ENCODE results near the gene CCDC85C. TPM values are rescaled to one million over a fixed set of nuclear protein-coding genes. Genes with fewer than 3 reads are reported as not detected.

The CCDC85C gene
- total RNA-seq, 1 donor: 2.9 TPM

DNA sequence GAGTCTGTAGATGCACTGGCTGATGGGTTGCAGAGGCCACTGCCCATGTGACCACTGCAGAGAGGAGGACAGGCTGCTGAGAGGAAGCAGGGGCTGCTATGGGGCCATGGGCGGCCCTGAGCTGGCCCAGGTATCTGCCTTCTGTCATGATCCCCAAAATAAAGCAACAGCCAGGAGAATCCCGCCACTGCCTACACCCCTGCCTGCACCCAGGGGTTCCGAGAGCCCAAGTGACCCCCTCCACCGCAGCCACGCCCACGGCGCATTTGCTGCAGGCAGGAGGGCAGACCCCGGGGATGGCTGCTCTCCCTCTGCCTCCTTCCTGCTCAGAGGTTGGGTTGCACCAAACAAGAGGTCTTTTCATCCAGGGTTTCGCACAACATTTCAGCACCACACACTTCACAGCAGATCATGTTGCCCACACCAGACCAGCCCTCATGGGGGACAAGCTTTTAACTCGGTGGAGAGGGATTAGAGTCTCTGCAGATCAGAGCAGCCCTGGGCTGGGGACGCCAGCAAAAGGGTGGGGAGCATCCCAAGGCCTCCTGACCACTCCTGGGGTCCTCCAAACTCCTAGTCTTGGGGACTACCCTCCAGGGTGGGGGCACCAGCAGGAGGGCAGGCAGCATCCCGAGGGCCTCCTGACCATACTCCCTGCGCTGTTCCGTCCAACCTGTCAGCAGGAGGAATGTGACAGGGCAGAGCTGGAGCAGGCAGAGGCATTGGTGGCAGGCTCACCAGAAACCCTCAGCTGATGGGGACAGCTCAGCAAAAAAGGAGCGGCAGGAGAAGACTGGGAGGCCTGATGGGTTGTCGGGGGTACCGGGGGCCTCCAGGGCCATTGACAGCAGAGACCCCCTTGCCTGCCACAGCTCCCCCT is 14.1 kb downstream of the CCDC85C start:
- no peak for DNase-seq (ENCODE audit: low read depth)
- TF ChIP-seq, protein P1, sequence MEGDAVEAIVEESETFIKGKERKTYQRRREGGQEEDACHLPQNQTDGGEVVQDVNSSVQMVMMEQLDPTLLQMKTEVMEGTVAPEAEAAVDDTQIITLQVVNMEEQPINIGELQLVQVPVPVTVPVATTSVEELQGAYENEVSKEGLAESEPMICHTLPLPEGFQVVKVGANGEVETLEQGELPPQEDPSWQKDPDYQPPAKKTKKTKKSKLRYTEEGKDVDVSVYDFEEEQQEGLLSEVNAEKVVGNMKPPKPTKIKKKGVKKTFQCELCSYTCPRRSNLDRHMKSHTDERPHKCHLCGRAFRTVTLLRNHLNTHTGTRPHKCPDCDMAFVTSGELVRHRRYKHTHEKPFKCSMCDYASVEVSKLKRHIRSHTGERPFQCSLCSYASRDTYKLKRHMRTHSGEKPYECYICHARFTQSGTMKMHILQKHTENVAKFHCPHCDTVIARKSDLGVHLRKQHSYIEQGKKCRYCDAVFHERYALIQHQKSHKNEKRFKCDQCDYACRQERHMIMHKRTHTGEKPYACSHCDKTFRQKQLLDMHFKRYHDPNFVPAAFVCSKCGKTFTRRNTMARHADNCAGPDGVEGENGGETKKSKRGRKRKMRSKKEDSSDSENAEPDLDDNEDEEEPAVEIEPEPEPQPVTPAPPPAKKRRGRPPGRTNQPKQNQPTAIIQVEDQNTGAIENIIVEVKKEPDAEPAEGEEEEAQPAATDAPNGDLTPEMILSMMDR (IDR thresholded peaks at IDR 0.05; ENCODE audit: insufficient read depth, low read length): no peak
- H3K4me3 ChIP-seq (ENCODE audit: low read depth, low read length): no peak overlapping the region

DNA sequence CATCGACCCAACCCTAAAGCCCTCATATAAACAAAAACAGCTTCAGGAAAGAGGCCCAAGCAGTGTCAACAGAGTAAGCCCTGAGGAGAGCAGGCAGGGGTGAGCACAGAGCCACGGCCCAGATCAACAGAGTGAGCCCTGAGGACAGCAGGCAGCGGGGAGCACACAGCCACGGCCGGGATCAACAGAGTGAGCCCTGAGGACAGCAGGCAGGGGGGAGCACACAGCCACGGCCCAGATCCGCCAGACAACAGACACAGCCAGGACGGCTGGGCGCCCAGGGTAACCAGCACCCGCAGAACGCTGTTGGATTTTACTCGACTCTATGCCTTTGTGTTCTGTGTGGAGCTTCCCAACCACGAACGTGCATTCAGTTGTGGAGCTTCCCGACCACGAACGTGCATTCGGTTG is 15.0 kb downstream of the CCDC85C start:
- H3K4me3 ChIP-seq (ENCODE audit: low read depth, low read length): no peak overlapping the region
- TF ChIP-seq, protein P1 (IDR thresholded peaks at IDR 0.05; ENCODE audit: insufficient read depth, low read length): no peak
- DNase-seq (ENCODE audit: low read depth): no peak

DNA sequence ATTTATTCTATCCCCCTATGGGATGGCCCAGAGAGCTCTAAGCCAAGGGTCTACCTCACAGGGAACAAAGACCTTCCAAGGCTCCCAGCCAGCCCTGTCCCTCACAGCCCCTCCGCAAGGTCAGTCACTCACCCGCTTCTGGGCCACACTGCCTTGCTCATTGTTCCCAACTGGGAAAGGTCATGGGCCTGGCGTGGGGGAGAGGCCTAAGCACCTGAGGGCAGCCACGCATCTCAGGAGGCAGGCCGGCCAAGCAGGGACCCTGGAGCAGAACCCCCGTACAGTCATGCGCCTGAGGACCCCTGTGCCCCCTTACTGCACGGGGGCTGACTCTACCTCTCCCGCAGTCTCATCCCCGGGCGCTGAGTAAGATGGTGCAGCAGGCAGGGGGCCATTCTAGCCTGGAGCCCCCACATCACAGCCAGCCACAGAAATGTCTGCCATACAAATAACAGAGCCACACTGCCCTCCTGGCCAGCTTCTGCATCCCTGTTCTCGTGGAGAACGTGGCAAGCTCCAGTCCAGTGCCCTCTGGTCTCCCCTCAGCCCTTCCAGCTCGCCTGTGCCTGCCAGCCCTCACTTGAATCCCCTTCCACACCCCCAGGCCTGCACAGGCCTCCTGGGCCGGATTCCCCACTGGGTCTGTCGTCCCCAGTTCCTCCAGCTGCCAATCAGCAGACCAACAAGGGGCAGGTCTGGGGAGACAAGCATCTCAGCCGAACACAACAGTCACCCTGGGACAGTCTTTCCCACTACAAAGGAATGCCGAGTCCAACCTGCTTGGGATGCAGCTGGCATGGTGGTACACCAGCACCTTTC is 16.3 kb downstream of the CCDC85C start:
- TF ChIP-seq, protein P1 (IDR thresholded peaks at IDR 0.05; ENCODE audit: insufficient read depth, low read length): no peak
- H3K4me3 ChIP-seq (ENCODE audit: low read depth, low read length): no peak overlapping the region
- no peak for DNase-seq (ENCODE audit: low read depth)

DNA sequence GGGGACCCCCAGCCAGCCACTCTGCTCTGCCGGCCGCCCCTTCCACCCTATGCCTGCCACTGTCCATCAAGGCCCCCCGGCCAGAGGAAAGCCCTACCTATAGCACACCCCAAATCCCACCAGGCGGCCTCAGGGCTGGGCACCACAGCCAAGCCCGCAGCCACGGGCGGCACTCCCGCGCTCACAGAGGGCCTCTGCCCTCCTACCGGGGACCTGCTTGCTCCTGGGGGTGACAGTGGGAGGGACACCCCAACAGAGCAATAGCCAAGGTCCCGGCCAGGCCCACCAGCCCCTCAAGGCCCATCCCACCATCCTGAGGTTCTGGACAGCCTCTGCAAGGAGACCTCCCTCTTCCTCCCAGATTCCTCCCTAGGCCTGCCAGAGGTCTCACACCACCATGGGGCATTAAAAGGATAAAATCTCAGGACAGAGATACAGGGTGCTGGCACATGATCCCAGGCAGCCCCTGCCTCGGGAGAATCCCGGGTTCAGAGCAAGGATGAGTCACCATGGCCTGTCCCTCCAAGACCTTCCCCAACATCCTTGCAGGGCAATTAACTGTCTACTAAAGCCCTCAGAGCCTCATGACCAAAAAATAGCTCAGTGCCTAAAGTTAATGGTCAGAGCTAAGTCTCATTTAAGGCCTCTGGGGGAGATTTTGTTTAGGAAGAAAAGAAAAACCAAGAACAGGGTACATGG is 17.1 kb downstream of the CCDC85C start:
- TF ChIP-seq, protein P1 (IDR thresholded peaks at IDR 0.05; ENCODE audit: insufficient read depth, low read length): no peak
- DNase-seq (ENCODE audit: low read depth): no peak
- H3K4me3 ChIP-seq (ENCODE audit: low read depth, low read length): no peak overlapping the region

DNA sequence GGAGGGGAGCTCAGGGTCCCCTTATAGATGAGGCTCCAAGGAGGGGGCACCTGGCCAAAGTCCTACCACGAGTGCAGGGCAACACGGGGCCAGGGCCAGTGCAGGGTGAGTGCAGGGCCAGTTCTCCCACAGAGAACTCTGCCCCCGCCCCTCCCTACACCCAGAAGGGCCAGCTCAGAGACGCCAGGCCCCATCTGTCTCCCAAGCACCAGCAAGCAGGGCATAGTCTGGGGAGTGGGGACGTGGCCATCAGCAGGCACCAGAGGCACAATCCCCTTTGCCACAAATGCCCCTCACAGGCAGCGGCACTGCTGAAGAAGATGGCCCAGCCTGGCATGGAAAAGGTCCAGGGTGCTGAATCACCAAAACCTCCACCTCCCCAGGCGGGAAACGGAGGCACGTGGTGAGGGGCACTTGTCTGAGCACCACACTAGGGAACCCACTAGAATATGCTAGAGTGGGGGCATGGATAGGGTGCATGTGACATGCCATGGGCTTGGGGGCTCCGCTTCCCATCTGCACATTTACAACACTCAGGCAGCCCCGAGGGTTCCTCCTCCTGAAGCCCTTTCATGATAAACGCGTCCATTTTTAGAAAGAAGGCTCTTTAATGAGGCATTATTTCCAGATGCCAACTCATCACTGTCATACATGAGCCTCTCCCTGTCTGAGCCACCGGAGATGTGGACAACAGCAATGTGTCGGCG is 17.8 kb downstream of the CCDC85C start:
- H3K4me3 ChIP-seq (ENCODE audit: low read depth, low read length): no peak overlapping the region
- TF ChIP-seq, protein P1 (IDR thresholded peaks at IDR 0.05; ENCODE audit: insufficient read depth, low read length): no peak
- DNase-seq (ENCODE audit: low read depth): no peak

DNA sequence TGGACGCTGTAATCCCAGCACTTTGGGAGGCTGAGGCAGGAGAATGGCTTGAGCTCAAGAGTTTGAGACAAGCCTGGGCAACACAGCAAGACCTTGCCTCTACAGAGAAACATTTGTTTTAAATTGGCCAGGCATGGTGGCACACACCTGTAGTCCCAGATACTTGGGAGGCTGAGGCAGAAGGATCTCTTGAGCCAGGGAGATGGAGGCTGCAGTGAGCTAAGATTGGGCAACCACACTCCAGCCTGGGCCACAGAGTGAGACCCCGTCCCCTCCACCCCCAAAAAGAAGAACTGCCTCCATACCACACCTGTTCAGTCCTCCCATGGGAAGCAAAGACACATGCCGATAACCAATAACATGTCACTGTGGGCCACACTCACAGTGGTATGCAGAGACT is 19.2 kb downstream of the CCDC85C start:
- no peak for DNase-seq (ENCODE audit: low read depth)
- TF ChIP-seq, protein P1 (IDR thresholded peaks at IDR 0.05; ENCODE audit: insufficient read depth, low read length): no peak
- no peak overlapping the region for H3K4me3 ChIP-seq (ENCODE audit: low read depth, low read length)
